ENCODE data around the gene KCNK7.
A peak's percentile ranks its signal among the peaks of the same experiment; 100 is the strongest.

KCNK7 gene

GRCh38 chr11:65586676-65587075, 8.9 kb downstream of the KCNK7 start:
- DNase-seq (ENCODE audit: low read depth): no peak

DNA sequence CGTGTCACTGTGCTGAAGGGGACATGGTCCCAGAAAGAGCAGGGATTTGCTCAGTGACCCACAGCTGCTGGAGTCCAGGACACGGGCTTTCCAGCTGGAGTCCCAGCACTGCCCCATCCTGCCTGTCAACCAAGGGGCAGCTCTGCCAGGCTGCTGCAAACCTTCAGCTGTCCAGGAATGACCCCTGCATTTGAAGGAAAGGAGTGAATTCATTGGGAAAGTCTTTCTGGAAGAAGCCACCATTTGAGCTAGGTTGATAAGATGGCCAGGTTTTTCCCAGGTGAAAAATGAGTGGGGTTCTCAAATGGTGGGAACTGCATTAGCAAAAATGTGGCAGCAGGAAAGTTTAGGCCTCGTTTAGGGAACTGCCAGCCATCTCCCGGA, 9.4 kb downstream of the KCNK7 start:
- no peak for DNase-seq (ENCODE audit: low read depth)

GRCh38 chr11:65585396-65586246, 10.0 kb downstream of the KCNK7 start:
- no peak for DNase-seq (ENCODE audit: low read depth)

DNA sequence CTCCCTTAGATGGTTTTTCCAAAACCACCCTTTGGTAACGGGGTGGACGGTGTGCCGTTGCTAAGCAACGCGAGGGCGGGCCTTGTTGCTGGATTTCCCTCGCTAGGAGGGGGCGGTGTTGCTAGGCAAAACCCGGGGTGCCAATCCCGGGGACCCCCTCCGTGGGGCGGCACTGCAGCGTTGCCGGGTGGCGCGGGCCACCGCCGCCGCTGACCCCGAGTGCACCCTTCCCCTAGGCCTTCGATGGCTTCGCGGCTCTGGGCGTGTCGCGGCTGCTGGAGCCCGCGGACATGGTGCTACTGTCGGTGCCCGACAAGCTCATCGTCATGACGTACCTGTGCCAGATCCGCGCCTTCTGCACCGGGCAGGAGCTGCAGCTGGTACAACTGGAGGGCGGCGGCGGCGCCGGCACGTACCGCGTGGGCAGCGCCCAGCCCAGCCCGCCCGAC, 10.9 kb downstream of the KCNK7 start:
- no peak for DNase-seq (ENCODE audit: low read depth)

DNA sequence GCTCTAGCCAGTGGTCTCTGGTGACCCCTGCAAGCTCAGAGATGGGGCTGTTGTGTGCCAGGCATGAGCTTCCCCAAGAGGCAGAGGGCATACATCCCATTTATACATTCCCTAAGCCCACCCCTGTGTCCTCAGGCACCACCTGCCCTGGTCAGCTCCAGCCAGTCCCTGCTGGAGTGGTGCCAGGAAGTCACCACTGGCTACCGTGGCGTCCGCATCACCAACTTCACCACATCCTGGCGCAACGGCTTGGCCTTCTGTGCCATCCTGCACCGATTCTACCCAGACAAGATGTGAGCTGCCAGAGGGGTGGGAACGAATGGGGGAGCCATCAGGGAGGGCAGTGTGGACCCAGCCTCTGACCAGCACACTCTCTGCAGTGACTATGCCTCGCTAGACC, 11.5 kb downstream of the KCNK7 start:
- no peak for DNase-seq (ENCODE audit: low read depth)

GRCh38 chr11:65583589-65583988, 12.0 kb downstream of the KCNK7 start:
- DNase-seq (ENCODE audit: low read depth): no peak

- DNase-seq (ENCODE audit: low read depth): no peak
These were observed 13.7 kb downstream of the KCNK7 start for GRCh38 chr11:65581928-65582327.

- DNase-seq (ENCODE audit: low read depth): no peak
These were observed 14.8 kb downstream of the KCNK7 start for GRCh38 chr11:65580756-65581155.

DNA sequence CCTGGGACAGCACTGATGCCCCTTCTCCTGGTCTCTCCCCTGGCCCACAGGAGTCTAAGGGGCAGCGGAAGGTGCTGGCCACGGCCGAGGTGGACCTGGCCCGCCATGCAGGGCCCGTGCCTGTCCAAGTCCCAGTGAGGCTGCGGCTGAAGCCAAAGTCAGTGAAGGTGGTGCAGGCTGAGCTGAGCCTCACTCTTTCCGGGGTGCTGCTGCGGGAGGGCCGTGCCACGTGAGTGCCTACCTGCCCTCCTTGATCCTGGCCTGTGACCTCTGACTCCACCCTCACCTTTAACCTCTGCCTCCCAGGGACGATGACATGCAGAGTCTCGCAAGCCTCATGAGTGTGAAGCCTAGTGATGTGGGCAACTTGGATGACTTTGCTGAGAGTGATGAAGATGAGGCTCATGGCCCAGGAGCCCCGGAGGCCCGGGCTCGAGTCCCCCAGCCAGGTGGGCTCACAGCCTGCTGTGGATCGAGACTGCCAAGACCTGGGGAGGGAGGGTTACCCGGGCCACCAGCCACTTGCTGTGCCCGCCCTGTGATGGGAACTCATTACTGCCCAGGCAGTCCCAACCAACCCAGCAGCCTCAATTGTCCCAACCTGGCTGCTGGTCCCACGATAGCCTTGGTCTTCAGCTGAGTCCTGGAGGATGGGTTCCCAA, 15.4 kb downstream of the KCNK7 start:
- DNase-seq (ENCODE audit: low read depth): no peak

- no peak for DNase-seq (ENCODE audit: low read depth)
These were observed 16.3 kb downstream of the KCNK7 start for GRCh38 chr11:65579291-65579690.

DNA sequence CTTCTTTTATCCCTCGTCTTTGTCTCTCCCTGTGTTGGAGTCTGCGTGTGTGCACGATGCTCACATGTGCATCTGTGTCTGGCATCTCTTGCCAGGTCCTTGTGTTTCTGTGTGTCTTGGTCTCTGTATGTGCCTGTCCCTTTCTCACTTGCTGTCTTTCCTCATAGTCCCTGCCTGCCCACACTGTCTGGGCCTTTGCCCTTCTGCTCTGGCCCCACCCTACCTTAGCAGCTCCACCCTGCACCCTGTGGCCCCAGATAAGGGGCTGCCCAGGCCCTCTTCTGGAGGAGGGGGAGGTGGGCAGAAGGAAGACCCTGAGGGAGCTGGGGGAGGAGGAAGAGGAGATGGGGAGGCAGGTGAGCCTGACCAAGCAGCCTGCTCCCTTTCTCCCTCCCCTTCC, 16.9 kb downstream of the KCNK7 start:
- no peak for DNase-seq (ENCODE audit: low read depth)

DNA sequence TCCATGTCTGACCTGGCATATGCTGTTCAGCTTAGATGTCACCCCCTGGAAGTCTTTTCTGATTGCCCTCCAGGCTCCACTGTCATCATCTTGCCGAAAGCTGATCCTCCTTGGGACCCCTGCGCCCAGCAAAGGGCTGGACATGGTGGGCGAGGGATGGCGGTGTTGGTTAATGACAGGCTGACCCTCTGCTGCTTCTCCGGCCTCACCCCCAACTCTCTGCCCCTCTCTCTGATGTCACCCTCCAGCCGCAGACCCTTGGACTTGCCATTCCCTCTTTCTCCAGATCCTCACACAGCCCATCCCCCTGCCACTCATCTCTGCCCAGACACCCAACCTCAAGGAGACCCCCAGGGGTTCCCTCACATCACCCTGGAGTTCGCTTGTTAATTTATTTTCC, 17.5 kb downstream of the KCNK7 start:
- DNase-seq (ENCODE audit: low read depth): no peak

GRCh38 chr11:65577756-65578109, 17.9 kb downstream of the KCNK7 start:
- DNase-seq (ENCODE audit: low read depth): no peak

DNA sequence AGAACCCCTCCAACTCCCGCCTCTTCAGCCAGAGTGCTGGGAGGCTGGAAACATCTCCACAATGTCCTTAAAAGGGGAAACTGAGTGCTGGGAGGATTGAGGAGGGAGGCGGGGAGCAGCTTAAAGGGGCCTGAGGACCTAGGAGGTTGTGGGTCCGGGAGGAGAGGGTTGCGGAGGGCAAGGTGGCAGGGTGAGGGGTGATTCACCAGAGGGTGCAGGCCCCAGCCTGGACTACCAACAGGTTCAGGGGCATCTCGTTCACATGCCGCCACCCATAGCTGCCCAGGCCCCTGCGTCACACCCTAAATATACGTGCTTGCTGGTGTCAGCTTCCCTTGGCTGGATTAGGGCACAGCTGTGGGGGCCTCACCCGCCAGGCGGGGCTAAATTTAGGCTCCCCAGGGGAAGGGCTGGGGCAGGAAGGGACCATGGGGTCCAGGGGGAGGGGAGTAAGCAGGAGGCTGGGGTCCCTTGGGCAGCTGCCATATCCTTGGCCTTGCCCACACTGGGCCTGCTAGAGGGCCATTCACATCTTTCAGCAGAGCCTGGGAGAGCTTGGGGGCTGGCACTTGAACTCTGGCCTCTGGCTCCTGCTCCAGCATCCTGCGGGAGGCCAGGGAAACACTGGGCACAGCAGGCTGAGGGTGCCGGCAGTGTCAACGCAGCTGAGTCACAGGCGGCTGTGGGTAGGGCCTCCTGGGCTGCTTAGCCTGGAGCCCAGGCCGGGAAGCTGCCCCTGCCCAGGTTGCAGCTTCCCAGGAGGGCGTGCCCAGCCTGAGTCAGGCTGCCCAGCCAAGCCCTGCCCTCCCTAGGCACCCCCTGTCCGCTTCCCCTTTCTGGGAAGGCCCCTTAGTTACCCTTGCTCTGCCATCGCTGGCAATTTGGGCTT, 18.5 kb downstream of the KCNK7 start:
- no peak for DNase-seq (ENCODE audit: low read depth)

- no peak for DNase-seq (ENCODE audit: low read depth)
These were observed 19.3 kb downstream of the KCNK7 start for GRCh38 chr11:65576232-65576866.

DNA sequence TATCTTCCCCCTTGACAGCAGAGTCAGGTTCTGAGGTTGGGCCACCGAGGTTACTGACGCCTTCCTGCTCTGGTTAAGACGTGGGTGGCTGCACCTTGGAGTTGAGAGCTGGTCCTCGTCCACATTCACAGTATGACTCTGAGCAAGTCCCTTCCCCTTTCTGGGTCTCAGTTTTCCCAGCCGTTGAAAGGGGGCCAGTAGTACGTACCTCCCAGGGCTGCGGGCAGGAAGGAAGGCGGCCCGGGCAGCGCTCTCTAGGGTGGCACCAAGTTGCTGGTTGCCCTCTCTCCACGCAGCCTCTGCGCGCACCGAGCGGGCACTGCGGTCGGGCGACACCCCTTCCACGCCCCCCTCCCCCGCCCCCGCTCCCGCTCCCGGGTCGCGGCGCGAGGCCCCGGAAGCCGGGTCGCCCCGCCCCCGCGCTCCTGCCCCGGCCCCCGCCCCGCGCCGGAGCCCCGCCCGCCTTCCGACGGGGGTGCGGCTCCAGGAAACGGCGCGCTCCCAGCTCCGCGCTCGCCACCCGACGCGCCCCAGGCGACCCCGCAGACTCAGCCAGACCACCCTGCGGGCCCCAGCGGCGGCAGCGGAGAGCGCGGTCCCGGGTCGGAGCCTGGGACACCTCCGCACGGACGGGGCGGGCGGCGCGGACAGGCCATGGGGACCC, 19.9 kb downstream of the KCNK7 start, which contains the start of gene EHBP1L1:
TSS of gene EHBP1L1 (plus strand) at position 486 of the 664 bp plus-strand sequence. CDS start 250 bp downstream, outside the sequence.
- DNase-seq (ENCODE audit: low read depth): no peak

DNA sequence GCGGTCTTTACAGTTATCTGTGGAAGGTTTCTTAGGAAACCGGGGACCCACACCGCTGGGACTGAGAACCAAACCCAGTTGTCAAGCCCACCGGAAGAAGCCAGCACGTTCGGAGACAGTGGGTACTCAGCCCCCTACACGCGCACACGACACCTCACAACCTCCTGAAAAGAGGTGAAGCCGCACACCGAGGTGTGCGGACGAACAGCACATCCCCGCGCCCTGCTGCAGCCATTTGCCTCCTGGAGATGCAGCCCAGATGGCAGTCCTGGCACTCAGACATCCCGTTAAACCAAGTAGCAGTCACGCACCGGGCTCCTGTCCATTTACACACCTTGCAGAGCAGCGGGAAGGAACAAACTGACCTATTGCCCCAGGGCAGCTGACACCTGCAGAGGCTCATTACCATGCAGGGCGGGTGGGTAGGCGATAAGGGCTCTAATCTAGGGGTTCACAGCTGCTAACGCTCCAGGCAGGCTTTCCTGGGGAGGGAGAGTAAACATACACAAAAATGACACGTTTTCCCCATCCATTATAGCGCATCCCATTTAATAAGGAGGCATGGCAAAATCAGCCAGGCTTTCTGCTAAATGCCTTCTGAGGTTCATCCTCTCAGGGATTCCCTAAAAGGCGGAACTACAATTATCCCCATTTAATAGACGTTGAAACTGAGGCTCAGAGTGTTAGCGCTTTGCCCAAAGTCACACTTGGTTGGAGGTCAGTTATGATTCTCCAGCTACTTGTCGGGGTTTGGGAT, 20.6 kb downstream of the KCNK7 start:
- no peak for DNase-seq (ENCODE audit: low read depth)

DNA sequence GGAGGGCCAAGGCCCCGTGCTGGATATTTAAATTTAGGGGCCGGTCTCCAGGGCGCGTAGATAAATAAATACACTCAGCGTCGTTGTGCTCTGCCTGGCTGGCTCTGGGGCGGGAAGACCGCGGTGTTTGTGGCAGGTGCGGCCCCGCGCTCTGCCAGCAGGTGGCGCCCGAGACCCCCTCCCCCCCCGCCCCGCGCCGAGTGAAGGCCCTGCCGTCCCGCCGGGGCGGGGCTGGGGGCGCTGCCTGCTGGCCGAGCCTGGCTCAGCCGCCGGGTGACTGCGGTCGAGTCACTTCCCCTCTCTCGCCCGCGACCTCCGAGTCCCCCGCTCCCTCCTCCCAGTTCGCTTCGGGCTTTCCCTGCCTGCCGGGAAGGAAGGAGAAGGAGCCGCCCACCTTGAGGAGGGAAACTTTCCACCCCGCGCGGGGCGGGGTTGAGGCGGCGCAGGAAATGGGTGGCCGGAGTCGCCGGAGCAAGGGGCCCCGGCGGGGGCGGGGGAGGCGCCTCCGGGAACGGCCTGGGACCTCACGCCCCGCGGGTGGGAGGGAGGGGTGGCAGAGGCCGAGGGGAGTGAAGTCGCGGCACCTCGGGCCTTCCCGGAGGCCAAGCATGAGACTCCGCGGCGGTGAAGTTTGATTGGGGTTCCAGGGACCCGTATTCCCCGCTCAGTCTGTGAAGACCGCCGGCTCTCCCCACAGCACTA, 21.3 kb downstream of the KCNK7 start:
- peak; percentile 89 for DNase-seq (ENCODE audit: low read depth)

DNA sequence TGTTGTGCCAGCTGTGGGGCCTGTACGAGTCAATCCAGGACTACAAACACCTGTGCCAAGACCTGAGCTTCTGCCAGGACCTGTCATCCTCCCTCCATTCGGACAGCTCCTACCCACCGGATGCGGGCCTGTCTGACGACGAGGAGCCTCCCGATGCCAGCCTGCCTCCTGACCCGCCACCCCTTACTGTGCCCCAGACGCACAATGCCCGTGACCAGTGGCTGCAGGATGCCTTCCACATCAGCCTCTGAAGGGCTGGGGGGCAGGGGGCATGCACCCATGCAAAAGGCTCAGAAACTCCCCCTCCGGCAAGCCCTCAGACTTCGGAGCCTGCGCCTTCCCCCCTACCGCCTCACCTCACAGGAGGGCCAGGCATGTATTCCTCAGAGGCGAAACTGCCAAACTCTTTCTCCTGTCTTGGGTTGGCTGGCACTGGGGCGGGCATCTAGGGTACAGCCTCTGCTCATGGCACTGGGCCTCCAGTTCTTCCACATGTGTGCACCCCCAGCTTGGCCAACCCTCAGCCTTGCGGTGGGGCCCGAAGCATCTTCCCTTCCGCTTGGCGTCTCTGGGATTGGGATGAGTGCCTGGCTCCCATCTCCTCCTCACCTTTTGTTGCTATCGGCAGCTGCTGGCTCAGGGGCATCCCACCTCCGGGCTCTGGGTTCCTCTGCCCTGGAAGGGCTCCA, 22.1 kb downstream of the KCNK7 start:
- no peak for DNase-seq (ENCODE audit: low read depth)
